Right kidney (tissue), 1 donor: ENCODE results near the gene FNDC3A.
A peak's percentile ranks its signal among the peaks of the same experiment; 100 is the strongest.
"Not testable (repeated sequence)": the region's sequence is repeated elsewhere in the genome, so short reads cannot be mapped to it uniquely, and the experiment has no call there.

ENCODE experiments used
- DNase-seq: peaks from one replicate; pipeline ENCODE4 v3.0.0-alpha.2; 2016

Gene FNDC3A

DNA sequence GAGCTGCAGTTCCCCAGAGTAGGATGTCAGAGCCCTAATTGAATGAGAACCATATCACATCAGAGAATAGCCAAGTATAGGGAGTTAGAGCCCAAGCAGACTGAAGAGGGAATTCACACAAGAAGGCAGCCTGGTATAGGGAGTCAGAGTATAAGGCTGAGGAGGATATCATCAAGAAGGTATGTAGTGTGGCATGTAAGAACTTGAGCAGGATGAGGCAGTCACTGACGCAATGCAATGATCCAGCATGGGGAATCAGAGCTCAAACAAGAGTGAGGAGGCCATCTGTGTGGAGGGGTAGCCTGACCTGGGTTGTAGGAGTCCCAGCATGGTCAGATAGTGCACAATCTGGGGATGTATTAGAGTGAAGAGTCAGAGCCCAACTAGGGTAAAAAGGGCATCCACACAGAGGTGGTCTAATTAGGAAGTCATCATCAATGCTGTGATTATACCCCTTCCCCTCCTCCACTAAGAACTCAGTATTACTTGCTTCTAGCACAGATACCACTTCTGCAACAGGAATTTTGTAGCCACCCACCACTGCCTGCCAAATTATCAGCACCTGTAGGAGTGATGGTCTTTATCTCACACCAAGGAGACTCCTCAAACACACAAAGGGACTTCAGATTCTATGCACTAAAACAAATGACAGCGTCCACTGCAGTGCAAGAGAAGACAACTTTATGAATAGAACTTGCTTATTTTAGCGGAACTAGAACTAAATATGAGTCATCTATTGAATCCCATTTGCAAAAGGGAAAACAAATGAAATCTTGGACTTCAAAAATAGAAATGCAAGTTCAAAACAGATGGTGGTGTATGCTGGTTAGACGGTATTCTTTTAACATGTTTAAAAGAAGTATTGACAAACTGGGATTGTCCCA, 107.2 kb downstream of the FNDC3A start:
- DNase-seq, result no peak

DNA sequence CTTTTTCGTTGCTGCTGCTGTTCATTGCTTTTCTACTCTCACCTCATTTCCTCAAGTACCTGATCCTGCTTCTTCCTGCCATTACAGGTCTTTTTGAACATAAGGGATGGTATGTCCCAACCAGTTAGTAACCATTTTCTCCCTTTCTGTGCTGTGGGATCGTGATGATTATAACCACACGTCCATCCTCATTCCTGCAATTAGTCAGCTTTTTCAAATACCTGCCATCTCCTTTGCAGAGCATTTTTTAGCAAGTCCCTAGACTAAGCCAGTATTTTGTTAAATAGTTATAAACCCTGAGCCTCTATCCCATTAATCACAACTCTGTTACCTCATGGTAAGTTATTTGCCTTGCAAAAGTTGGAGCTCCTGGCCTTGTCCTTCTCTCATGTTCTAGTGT, 109.2 kb downstream of the FNDC3A start:
- DNase-seq, result no peak

DNA sequence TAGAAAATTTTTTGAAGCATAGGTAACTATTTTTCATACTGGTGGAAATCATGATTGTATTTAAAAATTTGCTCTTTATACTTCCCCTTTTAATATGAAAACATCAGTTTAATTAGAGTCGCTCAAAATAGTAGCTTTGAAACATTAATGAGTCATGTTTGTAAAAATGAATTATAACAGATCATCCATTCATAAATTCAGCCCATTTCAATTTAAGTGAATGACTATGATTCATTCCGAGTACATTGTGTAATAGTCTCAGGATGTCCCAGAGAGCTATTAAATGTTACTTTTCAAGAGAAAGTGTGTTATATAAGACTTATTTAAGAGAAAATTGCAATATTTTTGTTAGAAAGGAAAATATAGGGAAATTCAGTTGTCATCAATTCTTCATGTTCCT, 111.0 kb downstream of the FNDC3A start:
- DNase-seq, result no peak

DNA sequence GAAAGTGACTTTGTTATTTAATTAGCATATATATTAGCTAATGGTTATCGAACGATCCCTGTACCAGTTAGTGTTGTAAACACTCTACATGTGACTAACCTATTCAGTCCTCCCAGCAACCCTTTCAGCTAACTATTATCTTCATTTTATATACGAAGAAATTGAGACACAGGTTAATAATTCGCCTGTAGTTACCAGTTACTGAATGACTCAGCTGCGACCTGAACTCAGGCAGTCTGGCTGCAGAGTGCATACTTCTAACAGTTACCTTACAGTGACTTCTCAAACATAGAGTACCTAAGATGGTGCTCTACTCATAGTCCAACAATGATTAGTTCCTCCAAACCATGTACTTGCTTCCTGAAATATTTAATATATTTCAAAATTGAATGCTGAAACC, 117.7 kb downstream of the FNDC3A start:
- no peak for DNase-seq

DNA sequence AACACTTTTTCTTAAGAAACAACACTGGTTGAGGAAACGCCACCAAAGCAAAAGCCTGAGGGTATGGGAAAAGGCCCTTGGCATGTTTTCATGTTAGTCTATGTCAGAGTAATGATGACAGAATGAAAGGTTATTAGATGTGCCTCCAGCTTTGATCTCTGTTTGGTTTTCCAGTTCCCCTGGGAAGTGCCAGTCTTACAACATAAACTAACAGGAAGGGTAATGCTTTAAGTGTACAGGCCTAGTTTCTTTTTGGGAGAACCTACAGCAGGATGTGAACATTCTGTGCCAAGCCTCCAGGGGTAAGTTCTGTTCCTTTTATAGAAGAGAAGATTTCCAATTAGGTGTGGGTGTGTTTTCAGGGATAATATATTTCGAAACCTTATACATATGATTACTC, 121.7 kb downstream of the FNDC3A start:
- no peak for DNase-seq

DNA sequence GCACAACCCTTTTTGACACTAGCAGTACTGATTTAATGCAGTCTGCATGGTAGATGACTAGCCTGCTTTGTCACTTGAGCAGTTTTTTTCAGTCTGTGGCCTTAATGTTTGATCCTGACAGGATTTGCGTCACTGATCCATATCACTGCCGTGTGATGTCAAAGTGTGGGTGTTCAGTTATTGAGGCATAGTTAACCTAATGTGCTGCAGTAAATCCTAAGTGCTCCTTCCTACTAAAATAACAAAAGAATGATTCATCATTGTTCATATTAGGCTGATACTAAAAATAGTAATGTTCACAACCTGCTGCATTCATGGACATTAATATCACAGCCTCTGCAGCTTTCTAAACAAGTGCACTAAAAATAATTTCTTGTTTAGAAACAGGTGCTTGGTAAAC, 122.5 kb downstream of the FNDC3A start:
- no peak for DNase-seq

DNA sequence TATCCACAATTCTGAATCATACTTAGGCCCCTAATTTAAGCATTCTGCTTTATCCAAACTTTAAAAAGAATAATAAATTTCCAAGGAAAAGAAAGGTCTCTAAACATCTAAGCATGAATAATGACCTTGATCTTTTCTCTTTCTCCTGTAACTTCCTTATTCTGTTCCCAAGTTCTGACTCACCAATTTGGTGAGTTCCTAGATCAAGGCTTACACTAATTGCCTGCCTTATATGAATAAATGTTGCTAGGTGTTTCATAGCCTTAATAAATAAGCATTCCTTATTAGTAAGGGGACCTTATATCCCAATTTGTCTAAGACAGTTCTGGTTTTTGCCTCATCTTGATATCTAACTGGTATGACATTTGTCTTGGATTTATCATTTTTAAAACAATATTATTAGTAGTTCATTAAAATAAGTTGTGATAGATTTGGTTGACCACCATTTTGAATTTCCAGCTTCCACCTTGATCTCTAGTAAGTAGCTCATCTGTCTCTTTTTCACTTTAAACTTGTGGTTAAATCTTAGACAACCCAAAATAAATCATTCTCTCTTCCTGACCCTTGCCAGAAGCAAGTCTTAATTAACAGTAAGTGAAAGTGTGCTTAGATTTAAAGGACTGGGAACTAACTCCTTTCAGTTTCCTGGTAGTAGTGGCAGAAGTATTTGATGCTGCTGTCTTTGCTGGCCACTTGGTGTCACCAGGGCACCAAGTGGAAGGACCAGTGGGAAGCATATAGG, 123.2 kb downstream of the FNDC3A start:
- no peak for DNase-seq

DNA sequence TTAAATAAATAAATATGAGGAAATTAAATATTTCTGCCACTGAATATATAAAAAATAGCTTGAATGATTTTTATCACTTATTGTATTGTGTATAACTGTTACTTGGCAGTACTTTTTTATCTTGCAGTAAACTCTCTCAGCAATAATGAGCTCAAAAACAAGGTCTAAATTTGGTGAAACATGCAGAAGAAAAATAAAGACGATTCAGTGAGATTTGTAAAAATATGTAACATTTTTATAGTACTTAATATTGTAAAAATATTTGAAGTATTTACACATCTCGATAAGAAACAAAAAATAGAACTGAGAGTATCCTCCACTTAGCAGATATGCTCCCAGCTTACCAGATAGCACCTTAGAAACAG, 123.8 kb downstream of the FNDC3A start:
- no peak for DNase-seq

DNA sequence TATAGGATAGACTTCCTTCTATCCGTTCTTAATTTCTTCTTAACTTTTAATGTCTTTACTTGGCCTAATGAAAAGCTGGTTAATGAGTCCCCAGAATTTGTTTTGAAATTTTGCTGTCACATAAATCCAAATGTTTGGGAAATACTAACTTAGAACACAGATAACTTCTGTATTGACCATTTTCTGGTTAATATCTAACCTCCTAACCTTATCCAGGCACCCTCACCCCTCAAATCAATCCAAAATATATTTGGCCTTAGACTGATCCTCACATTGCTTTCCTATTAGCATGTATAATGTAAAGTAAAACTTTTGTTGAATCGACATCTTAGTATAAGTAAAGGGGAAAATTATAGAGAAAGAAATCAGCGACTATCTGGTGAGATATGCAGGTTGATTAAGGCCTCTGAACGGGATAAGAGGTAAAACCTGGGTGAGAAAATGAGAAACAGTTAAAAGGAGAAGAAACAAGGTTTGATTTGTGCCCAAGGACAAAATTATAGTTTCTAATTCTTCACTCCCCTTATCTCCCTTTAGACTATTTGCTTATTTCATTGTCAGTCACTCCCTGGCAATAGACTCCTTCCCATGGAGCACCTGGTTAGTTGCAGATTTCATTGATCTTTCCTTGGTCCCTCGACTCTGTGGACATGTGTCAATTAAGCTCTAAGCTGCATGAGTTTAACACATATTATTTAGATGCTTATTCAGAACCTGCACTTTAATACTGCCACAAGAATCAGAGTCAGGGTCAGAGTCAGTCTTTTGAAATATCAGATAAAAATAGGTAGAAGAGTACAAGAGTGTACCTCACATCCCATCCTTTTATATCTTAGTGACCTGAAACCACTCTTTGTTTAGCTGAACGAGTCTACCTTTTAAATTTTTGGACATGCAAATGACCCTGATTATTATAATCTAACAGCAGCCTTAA, 125.2 kb downstream of the FNDC3A start:
- DNase-seq, result no peak

DNA sequence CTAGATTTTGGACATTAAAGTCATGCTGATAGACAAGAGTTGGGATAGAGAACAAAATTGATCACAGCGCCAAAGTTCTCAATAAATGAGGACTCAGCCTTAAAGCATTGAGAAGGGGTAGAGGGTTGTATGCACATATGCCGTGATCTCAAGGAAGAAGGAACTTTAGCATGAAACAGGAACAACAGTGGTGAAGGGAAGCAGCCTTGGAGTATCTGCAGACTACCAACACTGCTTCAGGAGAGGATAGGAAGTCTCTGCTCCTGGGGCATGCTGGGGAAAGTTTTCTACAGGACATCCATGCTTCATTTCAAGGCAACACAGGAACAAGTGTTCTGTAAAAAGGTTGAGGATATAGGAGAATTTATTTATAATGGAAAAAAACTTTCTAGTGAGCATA, 132.5 kb downstream of the FNDC3A start:
- no peak for DNase-seq

DNA sequence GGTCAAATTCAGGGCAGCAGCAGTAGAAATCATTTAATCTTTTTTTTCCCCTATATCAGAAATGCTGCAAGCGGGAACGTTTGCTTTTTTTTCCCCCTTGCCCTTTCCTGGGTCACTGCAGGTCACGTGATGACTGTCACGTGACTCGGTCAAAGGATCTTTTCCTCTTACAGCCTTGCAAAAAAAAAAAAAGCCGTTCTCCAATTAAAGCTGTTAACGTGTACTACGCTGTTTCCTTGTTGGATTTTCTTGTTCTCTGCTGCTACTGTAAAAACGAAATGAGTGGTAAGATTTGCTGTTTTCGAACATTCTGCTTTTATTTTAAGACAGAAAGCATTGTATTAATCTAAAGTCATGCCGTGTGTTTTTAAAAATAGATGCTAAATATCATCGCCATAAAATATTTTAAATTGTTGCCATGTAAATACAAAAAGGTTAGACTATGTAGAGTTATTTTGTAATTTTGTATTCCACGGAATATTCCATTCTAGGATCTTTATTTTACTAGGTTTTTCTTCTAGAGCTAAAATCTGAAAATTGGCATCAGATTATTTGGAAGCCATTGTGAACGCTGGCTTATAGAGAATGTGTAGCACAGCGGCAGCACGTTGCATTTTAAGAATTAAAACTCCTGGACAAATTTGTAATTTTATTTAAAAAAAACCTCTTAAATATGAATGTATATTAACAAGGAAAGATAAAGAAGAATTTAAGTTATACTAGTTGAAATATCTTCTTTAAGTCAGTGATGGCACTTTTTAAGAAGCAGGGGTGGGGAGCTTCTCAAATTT, 134.6 kb downstream of the FNDC3A start:
- peak; percentile 64 for DNase-seq

DNA sequence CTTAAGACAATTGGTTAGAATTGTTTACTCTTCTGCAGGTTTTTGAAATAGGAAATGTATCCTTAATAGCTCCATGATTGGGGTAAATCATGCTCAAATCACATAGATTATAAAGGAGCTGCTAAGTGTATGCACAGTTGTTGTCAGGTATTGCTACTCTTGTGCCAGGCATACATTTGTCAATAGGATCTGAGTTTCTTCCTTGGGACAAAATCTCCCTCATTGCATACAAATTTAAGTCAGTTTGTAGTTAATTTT, 135.1 kb downstream of the FNDC3A start:
- no peak for DNase-seq

DNA sequence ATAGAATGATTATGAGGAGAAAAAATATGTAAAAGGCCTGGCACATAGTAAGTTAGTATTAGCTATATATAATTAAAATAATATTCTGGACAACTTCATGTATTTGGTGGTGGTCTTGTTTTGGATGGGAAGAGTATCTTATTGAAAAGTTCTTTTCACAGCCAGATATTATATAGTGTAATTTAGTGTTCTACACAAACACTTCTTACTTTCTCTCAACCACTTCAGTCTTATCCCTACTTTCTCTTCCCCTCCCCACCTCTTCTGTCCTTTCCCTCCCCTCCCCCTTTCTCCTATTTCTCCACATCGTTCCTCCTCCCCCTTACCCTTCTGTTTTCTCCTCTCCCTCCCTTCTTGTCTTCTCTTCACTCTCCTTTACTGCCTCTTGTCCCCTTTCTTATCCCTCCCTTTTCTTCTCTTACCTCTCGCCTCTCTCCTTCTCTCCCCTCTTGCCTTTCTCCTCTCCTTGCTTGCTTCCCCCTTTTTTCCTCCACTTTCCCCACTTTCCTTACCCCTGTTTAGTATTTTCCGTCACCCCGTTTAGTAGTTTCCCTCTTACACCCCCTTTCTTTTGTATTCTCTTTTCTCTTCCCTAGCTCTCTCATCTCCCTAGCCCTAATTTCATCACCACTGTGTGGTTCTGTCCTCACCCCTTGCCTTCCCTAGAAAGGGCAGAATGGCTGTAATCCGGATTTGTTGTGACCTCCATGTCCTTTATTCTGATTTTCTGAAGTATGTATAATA, 137.2 kb downstream of the FNDC3A start:
- DNase-seq, result no peak

DNA sequence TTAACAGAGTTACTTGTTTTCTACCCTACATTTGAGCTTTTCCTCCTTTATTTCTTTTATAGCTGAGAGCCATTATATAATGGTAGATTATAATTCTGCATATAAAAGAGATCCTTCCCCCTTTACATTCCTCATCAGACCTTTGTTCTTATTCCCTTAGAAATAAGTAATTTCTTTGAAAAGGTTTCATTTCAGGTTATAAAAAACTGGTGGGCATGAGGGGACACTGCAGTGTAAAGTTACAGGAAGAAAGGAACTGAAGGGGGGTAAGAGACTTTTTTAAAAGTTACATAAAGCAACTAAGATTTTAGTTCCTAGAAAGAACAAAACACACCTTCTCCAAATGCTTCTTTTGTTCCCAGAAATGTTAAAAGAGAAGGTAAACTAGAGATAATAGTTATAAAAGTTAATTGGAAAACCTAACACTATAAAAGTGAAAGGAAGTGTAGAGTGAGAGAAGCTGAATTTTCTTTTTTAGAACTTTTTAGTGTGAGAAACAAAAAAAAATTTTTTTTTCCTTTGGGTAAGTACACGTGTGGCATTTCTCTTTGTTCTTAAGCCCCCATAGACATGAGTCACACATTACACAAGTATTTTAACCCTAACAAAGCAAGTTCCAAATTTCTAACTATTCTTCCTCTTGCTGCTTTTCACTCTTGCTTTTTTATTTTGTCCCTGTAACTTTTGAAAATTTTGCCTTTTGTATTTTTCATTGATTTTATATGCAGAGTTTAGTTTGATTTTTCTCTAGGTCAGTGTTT, 138.0 kb downstream of the FNDC3A start:
- DNase-seq, result no peak

DNA sequence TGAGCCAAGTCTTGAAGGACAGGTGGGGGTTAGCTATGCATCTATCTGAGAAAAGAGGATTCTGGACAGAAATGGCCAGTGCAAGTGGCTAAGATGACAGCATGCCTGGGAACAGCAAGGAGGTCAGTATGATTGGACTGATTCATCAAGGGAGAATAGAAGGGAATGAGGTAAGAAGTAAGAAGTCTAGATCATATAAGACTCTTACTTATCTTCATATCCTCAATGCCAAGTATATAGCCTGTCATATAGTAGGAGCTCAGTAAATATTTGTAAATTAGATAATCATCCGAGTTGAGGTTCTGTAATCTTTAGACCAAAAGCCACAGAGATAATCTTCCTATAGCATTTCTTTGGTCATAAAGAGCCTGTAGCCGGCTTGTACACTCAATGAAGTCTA, 141.2 kb downstream of the FNDC3A start:
- no peak for DNase-seq

DNA sequence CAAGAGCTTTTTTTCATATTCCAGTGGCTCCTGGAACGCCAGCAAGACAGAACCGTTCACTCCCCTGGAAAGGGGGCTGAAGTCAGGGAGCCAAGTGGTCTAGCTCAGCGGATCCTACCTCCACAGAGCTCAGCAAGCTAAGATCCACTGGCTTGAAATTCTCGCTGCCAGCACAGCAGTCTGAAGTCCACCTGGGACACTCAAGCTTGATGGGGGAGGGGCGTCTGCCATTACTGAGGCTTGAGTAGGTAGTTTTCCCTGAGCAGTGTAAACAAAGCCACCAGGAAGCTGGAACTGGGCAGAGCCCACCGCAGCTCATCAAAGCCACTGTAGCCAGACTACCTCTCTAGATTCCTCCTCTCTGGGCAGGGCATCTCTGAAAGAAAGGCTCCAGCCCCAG, 142.7 kb downstream of the FNDC3A start:
- not testable (repeated sequence) for DNase-seq

DNA sequence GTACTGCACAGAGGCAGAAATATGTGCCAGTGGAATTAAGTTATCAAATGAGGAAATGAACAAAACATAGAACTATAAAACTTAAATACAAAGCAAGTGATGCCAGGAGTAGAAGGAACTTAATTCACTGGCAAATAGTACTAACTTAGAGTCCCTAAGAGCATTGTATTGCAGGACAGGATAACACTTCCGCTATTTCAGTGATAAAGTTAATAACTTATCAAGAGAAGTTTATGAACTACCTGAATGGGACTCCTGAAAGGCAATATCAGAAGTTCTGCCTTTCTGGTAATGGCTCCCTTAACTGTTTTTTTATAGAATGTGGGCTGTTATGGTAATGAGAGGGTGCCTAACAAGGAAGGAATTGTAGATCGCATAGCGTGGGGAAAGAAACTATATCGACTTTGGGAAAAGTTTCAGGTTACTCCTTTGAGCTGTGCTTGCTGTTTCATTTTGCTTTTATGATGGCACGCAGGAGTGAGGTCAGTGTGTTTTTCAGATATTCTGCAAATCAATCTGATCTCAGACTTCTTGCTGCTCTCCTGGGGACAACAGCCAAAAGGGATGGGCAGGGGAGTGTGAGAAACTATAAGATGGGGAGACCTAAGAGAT, 149.1 kb downstream of the FNDC3A start:
- no peak for DNase-seq

DNA sequence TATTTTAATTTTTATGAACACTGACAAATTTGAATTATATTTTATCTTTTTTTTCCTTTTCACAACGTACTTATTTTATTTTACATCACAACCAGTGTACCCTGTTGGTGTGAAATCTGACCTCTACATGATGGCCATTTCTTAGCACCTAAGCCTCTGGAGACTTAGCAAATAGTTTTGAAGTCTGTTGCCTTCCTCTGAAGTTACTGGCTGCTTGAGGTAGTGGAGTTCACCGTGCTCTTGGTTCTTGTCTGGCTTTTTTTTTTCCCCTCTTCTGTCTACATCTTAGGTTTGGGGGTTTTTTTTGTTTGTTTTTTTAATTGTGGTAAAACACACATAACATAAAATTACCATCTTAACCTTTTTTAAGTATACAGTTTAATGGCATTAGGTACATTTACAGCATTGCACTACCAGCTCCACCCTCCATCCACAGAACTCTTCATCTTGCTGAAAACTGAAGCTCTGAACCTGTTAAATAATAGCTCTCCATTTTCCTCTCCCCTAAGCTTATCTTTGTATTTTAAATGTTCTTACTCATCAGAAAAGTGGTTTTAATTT, 150.3 kb downstream of the FNDC3A start:
- no peak for DNase-seq

DNA sequence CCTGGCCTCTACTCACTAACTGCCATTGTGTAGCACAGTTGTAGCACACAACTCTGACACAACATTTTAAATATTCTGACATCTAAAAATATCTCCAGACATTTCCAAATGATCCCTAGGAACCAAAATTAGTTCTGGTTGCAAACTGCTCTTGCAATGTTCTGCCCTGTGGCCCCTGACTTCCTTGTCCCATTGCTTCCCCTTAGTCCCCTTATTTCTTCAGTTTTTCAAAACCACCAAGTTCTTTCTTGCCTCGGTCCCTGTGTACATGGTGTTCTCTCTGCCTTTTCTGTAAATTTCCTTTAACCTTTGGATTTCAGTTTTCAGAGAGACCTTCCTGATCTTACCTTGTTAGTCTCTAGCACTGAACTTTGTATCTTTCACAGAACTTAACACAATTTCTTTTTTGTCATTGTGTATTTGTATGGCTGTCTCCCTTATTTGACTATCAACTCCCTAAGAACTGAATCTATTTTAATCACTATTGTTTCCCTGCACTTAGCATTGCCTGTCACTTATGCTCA, 156.8 kb downstream of the FNDC3A start:
- no peak for DNase-seq

DNA sequence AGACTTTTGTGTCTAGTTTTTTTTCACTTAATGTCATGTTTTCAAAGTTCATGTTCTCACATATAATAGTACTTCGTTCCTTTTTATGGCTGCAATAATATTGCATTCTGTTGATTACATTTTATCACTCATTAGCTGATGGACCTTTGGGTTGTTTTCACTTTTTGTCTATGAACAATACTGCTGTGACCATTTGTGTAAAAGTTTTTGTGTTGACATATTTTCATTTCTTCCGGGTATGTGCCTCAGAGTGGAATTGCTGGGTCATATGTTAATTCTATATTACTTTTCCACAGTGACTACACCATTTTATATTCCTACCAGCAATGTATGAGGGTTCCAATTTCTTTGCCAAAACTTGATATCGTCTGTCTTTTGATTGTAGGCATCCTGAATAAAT, 158.6 kb downstream of the FNDC3A start:
- DNase-seq, result no peak
